ENCODE data around the gene RNF2.

RNF2 gene

DNA sequence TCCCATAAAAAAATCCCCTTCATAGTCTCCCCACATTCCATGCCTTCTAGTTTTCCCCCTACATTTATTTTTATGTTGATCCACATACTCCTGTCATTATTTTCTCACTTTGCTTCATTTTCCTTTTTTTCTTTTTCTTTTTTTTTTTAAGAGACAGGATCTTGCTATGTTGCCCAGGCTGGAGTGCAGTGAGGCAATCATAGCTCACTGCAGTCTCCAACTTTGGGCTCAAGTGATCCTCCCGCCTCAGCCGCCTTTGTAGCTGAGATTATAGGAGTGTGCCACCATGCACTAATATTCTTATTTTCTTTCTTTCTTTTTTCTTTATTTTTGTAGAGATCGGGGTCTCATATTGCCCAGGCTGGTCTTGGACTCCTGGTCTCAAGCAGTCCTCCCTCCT is 7.8 kb downstream of the RNF2 start:
- Histone ChIP-seq H3K27ac (replicated peaks) (no peak overlapping the region), H3K4me3 (replicated peaks; ENCODE audit: insufficient read depth, low read length) (no peak overlapping the region), H3K27me3 (ENCODE audit: insufficient read depth, poor library complexity, severe bottlenecking) (no peaks in the 10 kb centered on the region)
- TF ChIP-seq, protein P1, sequence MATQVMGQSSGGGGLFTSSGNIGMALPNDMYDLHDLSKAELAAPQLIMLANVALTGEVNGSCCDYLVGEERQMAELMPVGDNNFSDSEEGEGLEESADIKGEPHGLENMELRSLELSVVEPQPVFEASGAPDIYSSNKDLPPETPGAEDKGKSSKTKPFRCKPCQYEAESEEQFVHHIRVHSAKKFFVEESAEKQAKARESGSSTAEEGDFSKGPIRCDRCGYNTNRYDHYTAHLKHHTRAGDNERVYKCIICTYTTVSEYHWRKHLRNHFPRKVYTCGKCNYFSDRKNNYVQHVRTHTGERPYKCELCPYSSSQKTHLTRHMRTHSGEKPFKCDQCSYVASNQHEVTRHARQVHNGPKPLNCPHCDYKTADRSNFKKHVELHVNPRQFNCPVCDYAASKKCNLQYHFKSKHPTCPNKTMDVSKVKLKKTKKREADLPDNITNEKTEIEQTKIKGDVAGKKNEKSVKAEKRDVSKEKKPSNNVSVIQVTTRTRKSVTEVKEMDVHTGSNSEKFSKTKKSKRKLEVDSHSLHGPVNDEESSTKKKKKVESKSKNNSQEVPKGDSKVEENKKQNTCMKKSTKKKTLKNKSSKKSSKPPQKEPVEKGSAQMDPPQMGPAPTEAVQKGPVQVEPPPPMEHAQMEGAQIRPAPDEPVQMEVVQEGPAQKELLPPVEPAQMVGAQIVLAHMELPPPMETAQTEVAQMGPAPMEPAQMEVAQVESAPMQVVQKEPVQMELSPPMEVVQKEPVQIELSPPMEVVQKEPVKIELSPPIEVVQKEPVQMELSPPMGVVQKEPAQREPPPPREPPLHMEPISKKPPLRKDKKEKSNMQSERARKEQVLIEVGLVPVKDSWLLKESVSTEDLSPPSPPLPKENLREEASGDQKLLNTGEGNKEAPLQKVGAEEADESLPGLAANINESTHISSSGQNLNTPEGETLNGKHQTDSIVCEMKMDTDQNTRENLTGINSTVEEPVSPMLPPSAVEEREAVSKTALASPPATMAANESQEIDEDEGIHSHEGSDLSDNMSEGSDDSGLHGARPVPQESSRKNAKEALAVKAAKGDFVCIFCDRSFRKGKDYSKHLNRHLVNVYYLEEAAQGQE (IDR thresholded peaks at IDR 0.05; ENCODE audit: insufficient replicate concordance, low read depth): no peak
- TF ChIP-seq SPI1 (IDR thresholded peaks at IDR 0.05; ENCODE audit: borderline replicate concordance, low read depth) (no peak), GABPA (IDR thresholded peaks at IDR 0.05; ENCODE audit: low read depth) (no peak), POLR2AphosphoS5 (IDR thresholded peaks at IDR 0.05; ENCODE audit: low read depth) (no peak)
- TF ChIP-seq, protein P2, sequence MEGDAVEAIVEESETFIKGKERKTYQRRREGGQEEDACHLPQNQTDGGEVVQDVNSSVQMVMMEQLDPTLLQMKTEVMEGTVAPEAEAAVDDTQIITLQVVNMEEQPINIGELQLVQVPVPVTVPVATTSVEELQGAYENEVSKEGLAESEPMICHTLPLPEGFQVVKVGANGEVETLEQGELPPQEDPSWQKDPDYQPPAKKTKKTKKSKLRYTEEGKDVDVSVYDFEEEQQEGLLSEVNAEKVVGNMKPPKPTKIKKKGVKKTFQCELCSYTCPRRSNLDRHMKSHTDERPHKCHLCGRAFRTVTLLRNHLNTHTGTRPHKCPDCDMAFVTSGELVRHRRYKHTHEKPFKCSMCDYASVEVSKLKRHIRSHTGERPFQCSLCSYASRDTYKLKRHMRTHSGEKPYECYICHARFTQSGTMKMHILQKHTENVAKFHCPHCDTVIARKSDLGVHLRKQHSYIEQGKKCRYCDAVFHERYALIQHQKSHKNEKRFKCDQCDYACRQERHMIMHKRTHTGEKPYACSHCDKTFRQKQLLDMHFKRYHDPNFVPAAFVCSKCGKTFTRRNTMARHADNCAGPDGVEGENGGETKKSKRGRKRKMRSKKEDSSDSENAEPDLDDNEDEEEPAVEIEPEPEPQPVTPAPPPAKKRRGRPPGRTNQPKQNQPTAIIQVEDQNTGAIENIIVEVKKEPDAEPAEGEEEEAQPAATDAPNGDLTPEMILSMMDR (IDR thresholded peaks at IDR 0.05; ENCODE audit: insufficient read depth, low read length): no peak
- no peak for DNase-seq (ENCODE audit: low read depth in 1 of 2, low spot score in 1 of 2)

DNA sequence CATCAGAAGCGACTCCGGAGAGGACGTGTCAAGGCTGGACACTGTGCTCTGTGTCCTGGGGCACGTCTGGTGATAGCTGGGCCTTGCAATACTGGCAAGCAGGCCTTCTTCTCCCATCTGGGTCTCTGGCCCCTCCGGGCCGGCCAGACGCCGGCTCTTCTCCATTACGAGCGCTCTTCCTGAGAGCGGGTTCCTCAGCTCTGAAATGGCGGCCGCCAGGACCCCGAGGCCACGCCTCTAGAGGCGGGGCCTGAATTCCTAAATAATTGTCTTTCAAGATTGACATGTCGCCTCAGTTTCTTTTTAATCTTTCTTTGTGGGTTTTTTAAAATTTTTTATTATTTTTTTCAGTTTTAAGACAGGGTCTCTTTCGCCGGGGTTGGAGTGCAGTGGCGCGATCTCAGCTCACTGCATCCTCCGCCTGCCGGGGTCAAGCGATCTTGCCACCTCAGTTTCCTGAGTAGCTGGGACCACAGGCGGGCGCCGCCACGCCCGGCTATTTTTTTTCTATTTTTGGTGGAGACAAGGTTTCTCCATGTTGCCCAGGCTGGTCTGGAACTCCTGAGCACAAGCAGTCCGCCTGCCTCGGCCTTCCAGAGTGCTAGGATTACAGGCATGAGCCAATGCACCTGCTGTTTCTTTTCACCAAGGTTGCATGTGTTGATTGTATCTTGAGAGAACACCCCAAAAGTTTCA is 9.2 kb downstream of the RNF2 start:
- TF ChIP-seq, protein P1 (IDR thresholded peaks at IDR 0.05; ENCODE audit: insufficient replicate concordance, low read depth): no peak
- no peak for TF ChIP-seq GABPA (IDR thresholded peaks at IDR 0.05; ENCODE audit: low read depth)
- no peak for TF ChIP-seq SPI1 (IDR thresholded peaks at IDR 0.05; ENCODE audit: borderline replicate concordance, low read depth)
- TF ChIP-seq, protein P2 (IDR thresholded peaks at IDR 0.05; ENCODE audit: insufficient read depth, low read length): no peak
- no peak for TF ChIP-seq POLR2AphosphoS5 (IDR thresholded peaks at IDR 0.05; ENCODE audit: low read depth)
- Histone ChIP-seq H3K27me3 (ENCODE audit: insufficient read depth, poor library complexity, severe bottlenecking) (no peaks in the 10 kb centered on the region), H3K27ac (replicated peaks) (no peak overlapping the region), H3K4me3 (replicated peaks; ENCODE audit: insufficient read depth, low read length) (no peak overlapping the region)
- DNase-seq (ENCODE audit: low read depth in 1 of 2, low spot score in 1 of 2): no peak

DNA sequence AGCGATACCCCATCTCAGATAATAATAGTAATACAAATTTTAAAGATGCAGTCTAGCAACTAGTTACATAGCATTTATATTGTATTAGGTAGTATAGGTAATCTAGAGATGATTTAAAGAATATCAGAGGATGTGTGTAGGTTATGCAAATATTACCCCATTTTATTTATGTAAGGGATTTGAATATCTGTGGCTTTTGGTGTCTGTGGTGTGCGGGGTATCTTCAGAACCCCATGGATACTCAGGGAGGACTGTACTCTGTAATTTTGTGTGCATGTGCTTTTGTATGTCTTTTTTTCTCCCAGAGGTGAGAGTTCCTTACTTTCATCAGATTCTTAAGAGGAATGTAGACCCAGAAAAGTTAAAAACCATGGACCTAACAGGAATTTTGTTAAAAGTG is 12.8 kb downstream of the RNF2 start:
- Histone ChIP-seq H3K4me3 (replicated peaks; ENCODE audit: insufficient read depth, low read length) (no peak overlapping the region), H3K27me3 (ENCODE audit: insufficient read depth, poor library complexity, severe bottlenecking) (no peaks in the 10 kb centered on the region), H3K27ac (replicated peaks) (peak overlapping the region; percentile 21; the same call in 1 of the 2 replicates)
- TF ChIP-seq GABPA (IDR thresholded peaks at IDR 0.05; ENCODE audit: low read depth) (no peak), POLR2AphosphoS5 (IDR thresholded peaks at IDR 0.05; ENCODE audit: low read depth) (no peak), SPI1 (IDR thresholded peaks at IDR 0.05; ENCODE audit: borderline replicate concordance, low read depth) (no peak)
- TF ChIP-seq, protein P2 (IDR thresholded peaks at IDR 0.05; ENCODE audit: insufficient read depth, low read length): no peak
- TF ChIP-seq, protein P1 (IDR thresholded peaks at IDR 0.05; ENCODE audit: insufficient replicate concordance, low read depth): no peak
- no peak for DNase-seq (ENCODE audit: low read depth in 1 of 2, low spot score in 1 of 2)
